ENCODE measurements around the gene PRMT3. TPM values are rescaled to one million over a fixed set of nuclear protein-coding genes. Genes with fewer than 3 reads are reported as not detected.
"Not testable (repeated sequence)": the region's sequence is repeated elsewhere in the genome, so short reads cannot be mapped to it uniquely, and the experiment has no call there.

PRMT3 gene
- total RNA-seq, 1 donor from 2014 or later = 50.5 TPM

DNA sequence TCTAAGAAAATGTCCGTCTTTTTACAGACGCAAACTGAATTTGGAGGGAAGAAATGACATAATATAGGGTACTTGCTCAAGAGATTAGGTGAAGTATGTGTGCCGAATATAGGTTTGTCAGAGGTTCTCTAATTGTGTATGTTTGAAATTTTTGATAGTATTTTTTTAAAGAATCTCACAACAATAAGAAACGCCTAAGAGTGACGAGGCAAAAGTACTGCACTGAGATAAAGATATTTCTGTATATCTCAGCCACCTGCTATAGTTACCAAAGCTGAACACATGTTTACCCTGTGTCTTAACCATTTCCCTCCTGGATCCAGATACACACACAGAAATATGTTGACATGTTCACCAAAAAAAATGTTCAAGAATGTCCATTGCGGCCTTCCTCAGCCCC is 92.0 kb downstream of the PRMT3 start:
- peaks cover 36% of the 10 kb centered on the region for H3K36me3 Mint-ChIP-seq (ENCODE audit: low read depth)
- intact Hi-C loops (cut with micrococcal nuclease) = no loop called here
- H3K27me3 Mint-ChIP-seq = no peaks in the 10 kb centered on the region
- no peak for DNase-seq
- peaks cover 6% of the 10 kb centered on the region for H3K4me1 Mint-ChIP-seq
- H3K4me3 Mint-ChIP-seq = no peak overlapping the region
- no peak overlapping the region for H3K27ac Mint-ChIP-seq
- no peaks in the 10 kb centered on the region for H3K9me3 Mint-ChIP-seq

DNA sequence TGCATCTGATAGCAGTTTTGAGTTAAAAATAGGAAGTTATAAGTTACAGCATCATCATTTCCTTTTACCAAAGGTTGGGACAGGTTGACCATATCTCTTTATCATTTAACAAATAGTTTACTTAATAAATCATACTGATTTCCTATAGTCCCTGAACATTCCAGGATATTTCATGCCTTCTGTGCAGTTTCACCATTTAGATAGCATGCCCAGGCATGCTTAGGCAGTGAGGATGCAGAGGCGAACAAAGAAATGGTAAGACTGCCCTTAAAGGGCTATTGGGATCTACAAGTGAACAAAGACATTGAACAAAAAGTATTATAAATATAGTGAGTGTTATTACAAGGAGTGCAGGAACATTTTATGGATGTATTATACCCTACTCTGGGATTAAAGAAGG is 96.4 kb downstream of the PRMT3 start:
- Mint-ChIP-seq H3K27ac (no peak overlapping the region), H3K4me3 (no peak overlapping the region), H3K36me3 (ENCODE audit: low read depth) (peaks cover 32% of the 10 kb centered on the region), H3K4me1 (no peaks in the 10 kb centered on the region), H3K27me3 (no peaks in the 10 kb centered on the region), H3K9me3 (no peaks in the 10 kb centered on the region)
- no peak for DNase-seq
- intact Hi-C loops (cut with micrococcal nuclease) = no loop called here

DNA sequence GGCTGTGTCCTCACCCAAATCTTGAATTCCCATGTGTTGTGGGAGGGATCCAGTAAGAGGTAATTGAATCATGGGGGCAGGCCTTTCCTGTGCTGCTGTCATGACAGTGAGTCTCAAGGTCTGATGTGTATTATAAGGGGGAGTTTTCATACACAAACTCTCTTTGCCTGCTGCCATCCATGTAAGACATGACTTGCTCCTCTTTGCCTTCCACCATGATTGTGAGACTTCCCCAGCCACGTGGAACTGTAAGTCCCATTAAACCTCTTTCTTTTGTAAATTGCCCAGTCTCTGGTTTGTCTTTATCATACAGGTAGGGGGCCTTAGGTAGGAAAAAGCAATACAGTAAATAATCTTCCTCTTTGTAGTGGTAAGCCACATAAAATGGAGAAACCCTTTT is 96.9 kb downstream of the PRMT3 start:
- DNase-seq; H3K4me3 Mint-ChIP-seq; H3K9me3 Mint-ChIP-seq; intact Hi-C loops (cut with micrococcal nuclease); H3K4me1 Mint-ChIP-seq; H3K27me3 Mint-ChIP-seq; H3K27ac Mint-ChIP-seq: not testable (repeated sequence)
- H3K36me3 Mint-ChIP-seq (ENCODE audit: low read depth) = peaks cover 31% of the 10 kb centered on the region

DNA sequence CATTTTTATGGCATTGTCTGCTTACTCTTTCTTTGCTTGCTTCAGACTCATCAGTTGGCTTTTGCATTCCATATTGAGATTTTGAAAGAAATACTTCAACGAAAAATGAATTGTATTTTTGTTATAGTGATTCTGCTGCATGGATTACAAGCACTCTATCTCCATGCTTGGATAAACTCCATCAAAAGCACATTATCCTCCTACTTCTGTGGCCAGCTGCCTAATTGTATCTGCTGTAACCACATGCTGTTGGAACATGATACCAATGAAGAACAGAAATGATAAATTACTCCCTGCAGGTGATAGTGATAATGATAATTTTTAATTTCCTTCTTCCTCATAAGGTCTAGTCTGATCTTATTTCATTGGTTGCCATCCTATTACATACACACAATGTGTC is 100.8 kb downstream of the PRMT3 start:
- intact Hi-C loops (cut with micrococcal nuclease) = no loop called here
- DNase-seq = no peak
- Mint-ChIP-seq H3K4me3 (no peak overlapping the region), H3K9me3 (no peaks in the 10 kb centered on the region), H3K4me1 (peaks cover 1% of the 10 kb centered on the region), H3K36me3 (ENCODE audit: low read depth) (peaks cover 19% of the 10 kb centered on the region), H3K27me3 (no peaks in the 10 kb centered on the region), H3K27ac (no peak overlapping the region)

DNA sequence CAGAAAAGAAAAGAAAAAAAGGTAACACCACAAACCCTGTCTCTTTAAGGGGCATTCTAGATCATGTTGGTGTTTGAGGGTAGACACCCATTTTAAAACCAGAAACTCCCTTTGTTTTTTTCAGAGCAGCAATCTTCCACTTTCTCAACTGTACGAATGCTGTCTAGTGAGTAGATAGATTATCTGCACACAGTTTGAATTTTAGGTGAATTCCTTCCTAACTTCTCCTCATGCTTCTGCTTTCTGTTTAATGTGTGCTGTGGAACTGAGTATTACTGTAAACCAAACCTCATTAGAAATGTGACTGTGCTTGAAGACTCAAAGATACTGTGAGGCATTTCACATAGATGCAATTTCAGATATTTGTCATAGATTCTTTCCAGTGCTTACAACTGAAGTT is 102.4 kb downstream of the PRMT3 start:
- Mint-ChIP-seq H3K4me1 (peaks cover 1% of the 10 kb centered on the region), H3K36me3 (ENCODE audit: low read depth) (peaks cover 11% of the 10 kb centered on the region), H3K9me3 (no peaks in the 10 kb centered on the region), H3K27me3 (no peaks in the 10 kb centered on the region), H3K27ac (no peak overlapping the region), H3K4me3 (no peak overlapping the region)
- no peak for DNase-seq
- intact Hi-C loops (cut with micrococcal nuclease) = no loop called here

- no peaks in the 10 kb centered on the region for H3K27me3 Mint-ChIP-seq
- peaks cover 27% of the 10 kb centered on the region for H3K36me3 Mint-ChIP-seq (ENCODE audit: low read depth)
- H3K9me3 Mint-ChIP-seq = no peaks in the 10 kb centered on the region
- peaks cover 1% of the 10 kb centered on the region for H3K4me1 Mint-ChIP-seq
- no peak for DNase-seq
- intact Hi-C loops (cut with micrococcal nuclease) = no loop called here
- H3K27ac Mint-ChIP-seq = no peak overlapping the region
- H3K4me3 Mint-ChIP-seq = no peak overlapping the region
Measured at GRCh38 chr11:20493340-20493739, 105.8 kb downstream of the PRMT3 start.

- no peak overlapping the region for H3K4me3 Mint-ChIP-seq
- no peak overlapping the region for H3K27ac Mint-ChIP-seq
- H3K4me1 Mint-ChIP-seq = peaks cover 2% of the 10 kb centered on the region
- H3K36me3 Mint-ChIP-seq (ENCODE audit: low read depth) = peaks cover 29% of the 10 kb centered on the region
- DNase-seq = no peak
- H3K27me3 Mint-ChIP-seq = no peaks in the 10 kb centered on the region
- intact Hi-C loops (cut with micrococcal nuclease) = no loop called here
- no peaks in the 10 kb centered on the region for H3K9me3 Mint-ChIP-seq
Measured at GRCh38 chr11:20497124-20497792, 109.7 kb downstream of the PRMT3 start.

DNA sequence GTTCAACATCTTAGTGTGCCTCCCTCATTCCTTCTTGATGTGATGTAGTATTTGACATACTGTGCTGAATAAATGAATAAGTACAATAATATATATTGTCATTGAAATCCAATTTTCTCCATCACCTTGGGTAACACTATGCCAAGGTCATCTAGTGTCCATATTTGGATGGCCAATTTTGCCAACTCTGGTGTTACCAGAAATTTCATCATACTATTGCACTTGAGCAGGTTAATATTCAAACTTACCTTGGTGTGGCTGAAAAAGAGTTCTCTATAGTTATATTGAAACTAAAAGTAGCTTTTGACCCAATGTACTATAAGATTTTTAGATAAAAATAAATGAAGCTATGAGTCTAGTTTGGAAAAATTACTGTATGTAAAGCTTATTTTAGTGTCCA is 113.7 kb downstream of the PRMT3 start:
- no peak for DNase-seq
- Mint-ChIP-seq H3K27me3 (no peaks in the 10 kb centered on the region), H3K36me3 (ENCODE audit: low read depth) (peaks cover 29% of the 10 kb centered on the region), H3K9me3 (no peaks in the 10 kb centered on the region), H3K4me1 (peaks cover 2% of the 10 kb centered on the region), H3K27ac (no peak overlapping the region), H3K4me3 (no peak overlapping the region)
- intact Hi-C loops (cut with micrococcal nuclease) = no loop called here

GRCh38 chr11:20501971-20502370 is 114.5 kb downstream of the PRMT3 start:
- H3K36me3 Mint-ChIP-seq (ENCODE audit: low read depth) = peaks cover 28% of the 10 kb centered on the region
- peaks cover 2% of the 10 kb centered on the region for H3K4me1 Mint-ChIP-seq
- DNase-seq = no peak
- no peaks in the 10 kb centered on the region for H3K27me3 Mint-ChIP-seq
- H3K4me3 Mint-ChIP-seq = no peak overlapping the region
- no peaks in the 10 kb centered on the region for H3K9me3 Mint-ChIP-seq
- no peak overlapping the region for H3K27ac Mint-ChIP-seq
- intact Hi-C loops (cut with micrococcal nuclease) = no loop called here

- no peak overlapping the region for H3K27ac Mint-ChIP-seq
- no peaks in the 10 kb centered on the region for H3K4me1 Mint-ChIP-seq
- H3K36me3 Mint-ChIP-seq (ENCODE audit: low read depth) = peaks cover 12% of the 10 kb centered on the region
- H3K27me3 Mint-ChIP-seq = no peaks in the 10 kb centered on the region
- no peak overlapping the region for H3K4me3 Mint-ChIP-seq
- no peak for DNase-seq
- intact Hi-C loops (cut with micrococcal nuclease) = no loop called here
- H3K9me3 Mint-ChIP-seq = no peaks in the 10 kb centered on the region
Measured at GRCh38 chr11:20511982-20512381, 124.5 kb downstream of the PRMT3 start.

DNA sequence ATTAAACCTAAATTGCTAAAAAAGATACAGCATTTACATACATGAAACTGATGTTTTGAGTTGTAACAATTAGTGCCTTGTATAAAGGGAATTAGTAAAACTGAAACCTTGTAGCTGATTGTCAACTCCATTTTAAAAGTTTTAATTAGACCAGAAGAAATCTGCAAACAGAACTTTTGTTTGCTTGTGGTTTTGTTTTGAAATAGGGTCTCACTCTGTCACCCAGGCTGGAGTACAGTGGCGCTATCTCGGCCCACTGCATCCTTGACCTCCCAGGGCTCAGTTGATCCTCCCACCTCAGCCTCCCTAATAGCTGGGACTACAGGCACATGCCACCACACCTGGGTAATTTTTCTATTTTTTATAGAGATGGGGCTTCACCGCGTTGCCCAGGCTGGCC is 125.4 kb downstream of the PRMT3 start:
- peaks cover 6% of the 10 kb centered on the region for H3K36me3 Mint-ChIP-seq (ENCODE audit: low read depth)
- H3K27me3 Mint-ChIP-seq = no peaks in the 10 kb centered on the region
- intact Hi-C loops (cut with micrococcal nuclease) = no loop called here

DNA sequence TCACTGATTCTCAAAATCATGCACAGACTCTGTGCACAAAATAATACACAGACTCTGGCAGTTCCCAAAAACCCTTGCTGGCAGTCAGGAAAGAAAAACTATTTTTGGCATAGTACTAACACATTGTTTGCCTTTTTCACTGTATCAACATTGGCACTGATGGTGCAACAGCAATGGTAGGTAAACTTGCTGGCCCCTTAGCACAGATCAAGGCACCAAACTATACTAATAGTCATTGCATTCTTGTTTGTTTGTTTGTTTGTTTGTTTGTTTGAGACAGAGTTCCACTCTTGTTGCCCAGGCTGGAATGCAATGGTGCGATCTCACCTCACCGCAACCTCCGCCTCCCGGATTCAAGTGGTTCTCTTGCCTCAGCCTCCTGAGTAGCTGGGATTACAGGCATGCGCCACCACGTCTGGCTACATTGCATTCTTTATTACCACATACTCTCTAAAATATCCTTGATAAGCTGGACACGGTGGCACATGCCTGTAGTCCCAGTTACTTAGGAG is 130.9 kb downstream of the PRMT3 start:
- Mint-ChIP-seq H3K4me3 (no peak overlapping the region), H3K4me1 (no peaks in the 10 kb centered on the region), H3K27me3 (peaks cover 3% of the 10 kb centered on the region), H3K9me3 (no peaks in the 10 kb centered on the region), H3K36me3 (ENCODE audit: low read depth) (no peaks in the 10 kb centered on the region), H3K27ac (no peak overlapping the region)
- intact Hi-C loops (cut with micrococcal nuclease) = no loop called here
- no peak for DNase-seq

More for the DNA sequence above, 125.4 kb downstream of the PRMT3 start:
- no peak for DNase-seq
- no peaks in the 10 kb centered on the region for H3K4me1 Mint-ChIP-seq
- no peak overlapping the region for H3K4me3 Mint-ChIP-seq
- H3K9me3 Mint-ChIP-seq = no peaks in the 10 kb centered on the region
- no peak overlapping the region for H3K27ac Mint-ChIP-seq

DNA sequence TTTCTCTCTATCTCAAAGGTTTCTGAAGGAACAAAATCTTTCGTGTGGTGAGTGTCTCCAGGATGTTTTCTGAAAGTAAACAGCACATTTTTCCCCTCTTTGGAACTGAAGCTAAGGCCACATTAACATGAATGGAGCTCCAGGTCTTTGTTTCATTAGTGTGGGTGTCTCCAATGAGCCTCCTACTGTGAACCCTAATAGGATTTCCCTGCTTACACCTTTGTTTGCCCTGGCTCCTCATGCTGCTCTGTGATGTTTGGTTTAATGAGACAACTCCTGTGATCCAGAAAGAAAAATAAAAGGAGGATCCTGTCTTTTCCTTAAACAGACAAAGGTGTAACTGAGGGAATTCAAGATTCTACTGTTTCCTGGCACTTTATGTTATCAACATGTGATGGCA is 135.0 kb downstream of the PRMT3 start:
- Mint-ChIP-seq H3K27me3 (peaks cover 3% of the 10 kb centered on the region), H3K27ac (no peak overlapping the region), H3K4me3 (no peak overlapping the region), H3K4me1 (no peaks in the 10 kb centered on the region), H3K36me3 (ENCODE audit: low read depth) (no peaks in the 10 kb centered on the region), H3K9me3 (no peaks in the 10 kb centered on the region)
- intact Hi-C loops (cut with micrococcal nuclease) = no loop called here
- DNase-seq = no peak

DNA sequence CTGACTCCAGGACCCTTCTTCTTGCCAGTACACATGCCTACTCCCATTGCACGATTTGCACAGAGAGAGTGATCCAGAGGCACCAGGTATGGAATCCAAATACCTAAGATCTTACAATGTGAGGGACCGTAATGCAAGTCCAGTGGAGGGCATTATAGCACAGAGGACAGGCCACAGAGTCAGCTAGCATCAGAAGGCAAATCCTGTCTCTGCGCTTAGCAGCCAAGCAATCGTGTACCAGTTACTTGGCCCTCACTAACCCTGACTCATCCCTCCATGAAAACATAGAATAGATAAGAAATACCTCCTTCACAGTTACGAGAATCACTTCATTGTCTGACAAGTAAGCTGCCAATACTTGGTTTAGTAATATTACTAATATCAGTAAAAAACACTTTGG is 142.2 kb downstream of the PRMT3 start:
- H3K4me1 Mint-ChIP-seq = no peaks in the 10 kb centered on the region
- intact Hi-C loops (cut with micrococcal nuclease) = no loop called here
- H3K27me3 Mint-ChIP-seq = peaks cover 2% of the 10 kb centered on the region
- no peak overlapping the region for H3K27ac Mint-ChIP-seq
- H3K4me3 Mint-ChIP-seq = no peak overlapping the region
- no peaks in the 10 kb centered on the region for H3K9me3 Mint-ChIP-seq
- no peaks in the 10 kb centered on the region for H3K36me3 Mint-ChIP-seq (ENCODE audit: low read depth)
- no peak for DNase-seq
